T-helper 22 cell (primary cell): ENCODE measurements around the gene CREB5.

Experiments used
- DNase-seq: peaks from one replicate; pipeline ENCODE4 v3.0.0-alpha.2; 2020; ENCODE audit warnings: low read depth

The CREB5 gene

GRCh38 chr7:28643584-28644340, 231.4 kb downstream of the CREB5 start:
- DNase-seq = no peak

DNA sequence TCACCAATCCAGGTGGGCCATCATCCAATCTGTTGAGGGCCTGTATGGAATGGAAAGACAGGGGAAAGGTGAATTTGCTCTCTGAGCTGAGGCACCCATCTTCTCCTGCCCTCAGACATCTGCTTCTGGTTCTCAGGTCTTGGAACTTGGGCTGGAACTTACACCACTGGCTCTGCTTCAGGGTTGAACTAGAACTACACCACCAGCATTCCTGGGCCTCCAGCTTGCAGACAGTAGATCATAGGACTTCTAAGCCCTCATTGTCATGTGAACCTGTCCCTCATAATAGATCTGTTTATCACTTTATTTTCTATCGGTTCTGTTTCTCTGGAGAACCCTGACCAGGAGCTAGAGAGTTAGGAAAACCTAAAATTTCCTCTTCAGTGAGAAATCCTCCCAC, 233.5 kb downstream of the CREB5 start:
- no peak for DNase-seq

- DNase-seq = no peak
These were observed 234.2 kb downstream of the CREB5 start for GRCh38 chr7:28646376-28647075.

GRCh38 chr7:28647076-28647421, 234.7 kb downstream of the CREB5 start:
- no peak for DNase-seq

GRCh38 chr7:28649189-28649588, 236.9 kb downstream of the CREB5 start:
- DNase-seq = no peak

- no peak for DNase-seq
These were observed 237.5 kb downstream of the CREB5 start for GRCh38 chr7:28649811-28650210.

GRCh38 chr7:28654110-28654509, 241.8 kb downstream of the CREB5 start:
- no peak for DNase-seq

DNA sequence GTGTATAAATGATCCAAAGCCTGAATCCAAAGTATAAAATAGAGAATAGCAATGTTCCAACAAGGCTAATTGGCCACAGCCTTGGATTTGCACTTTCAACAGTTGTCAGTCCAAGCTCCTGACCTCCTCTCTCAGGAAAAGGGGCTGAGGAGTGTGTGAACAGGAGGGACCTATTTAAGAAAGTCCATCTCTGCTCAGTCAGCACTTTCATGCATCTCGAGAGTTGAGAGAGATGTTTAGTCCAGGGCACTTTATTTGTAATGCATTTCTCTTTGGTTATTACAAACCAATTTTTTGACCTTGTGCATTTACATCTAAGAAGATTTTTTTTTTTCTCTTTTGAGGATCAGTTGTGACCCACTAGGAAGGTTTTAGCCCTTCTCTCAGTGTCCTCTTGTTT, 244.2 kb downstream of the CREB5 start:
- no peak for DNase-seq

DNA sequence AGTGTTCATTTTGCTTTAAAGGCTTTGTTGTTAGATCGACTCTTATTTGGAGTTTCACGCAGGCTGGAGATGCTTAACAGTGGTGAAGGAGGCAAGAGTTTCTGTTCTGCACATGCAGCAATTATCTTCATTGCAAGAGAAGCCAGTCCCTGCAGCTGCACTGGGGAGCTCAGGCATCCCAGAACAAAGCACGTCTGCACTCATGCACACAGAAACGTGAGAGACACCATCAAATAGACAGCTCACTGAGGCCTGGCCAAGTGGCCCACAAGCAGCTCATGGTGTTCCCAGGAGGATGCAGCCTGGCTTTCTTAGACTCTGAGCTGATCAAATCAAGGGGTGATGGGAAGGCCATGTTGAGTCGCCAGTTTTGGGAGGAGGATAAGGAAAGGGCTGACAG, 246.1 kb downstream of the CREB5 start:
- no peak for DNase-seq

GRCh38 chr7:28660132-28660531, 247.8 kb downstream of the CREB5 start:
- DNase-seq = no peak

GRCh38 chr7:28661826-28662595, 249.7 kb downstream of the CREB5 start:
- no peak for DNase-seq

GRCh38 chr7:28666154-28666553, 253.8 kb downstream of the CREB5 start:
- no peak for DNase-seq

GRCh38 chr7:28668085-28668484, 255.8 kb downstream of the CREB5 start:
- no peak for DNase-seq

- DNase-seq = no peak
These were observed 257.0 kb downstream of the CREB5 start for GRCh38 chr7:28669330-28669729.

DNA sequence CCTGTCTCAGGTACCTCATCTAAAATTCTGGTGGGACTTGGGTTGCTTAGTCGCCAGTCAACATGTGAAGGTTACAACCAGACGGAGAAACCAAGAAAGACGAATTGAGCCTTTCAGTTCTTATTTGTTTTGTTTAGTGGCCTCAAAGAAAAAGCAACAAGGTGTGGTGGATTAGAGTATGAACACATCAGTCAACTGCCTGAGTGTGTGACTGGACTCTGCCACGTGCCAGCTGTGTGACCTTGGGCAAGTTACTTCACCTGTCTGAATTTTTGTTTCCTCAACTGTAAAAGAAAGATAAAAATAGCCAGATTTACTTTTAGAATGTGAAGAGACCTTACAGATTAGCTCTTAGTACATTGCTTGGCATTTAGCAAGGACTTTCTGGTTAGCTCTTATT, 259.2 kb downstream of the CREB5 start:
- DNase-seq = no peak

- DNase-seq = no peak
These were observed 260.1 kb downstream of the CREB5 start for GRCh38 chr7:28672397-28672797.

DNA sequence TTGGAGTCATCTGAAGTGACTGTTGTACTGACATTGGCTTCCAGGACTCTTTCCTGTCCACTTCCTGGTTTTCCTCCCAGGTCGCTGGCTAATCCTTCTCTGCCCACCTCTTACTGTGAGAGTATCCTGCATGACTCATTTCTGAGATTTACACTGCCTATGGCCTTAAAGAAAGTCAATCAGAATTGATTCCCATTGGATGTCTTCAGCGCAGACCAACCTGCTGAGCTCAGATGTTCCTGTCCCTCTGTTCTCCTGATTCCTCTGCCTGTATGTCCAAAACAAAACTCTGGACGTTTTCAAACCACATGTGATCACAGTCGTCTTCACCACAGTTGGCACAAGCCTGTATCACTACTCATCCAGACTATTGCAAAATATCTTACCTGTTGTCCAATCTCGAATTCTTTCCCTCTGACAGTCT, 262.1 kb downstream of the CREB5 start:
- DNase-seq = no peak

- no peak for DNase-seq
These were observed 263.1 kb downstream of the CREB5 start for GRCh38 chr7:28675429-28675828.

GRCh38 chr7:28677668-28678067, 265.4 kb downstream of the CREB5 start:
- DNase-seq = no peak

GRCh38 chr7:28678431-28678965, 266.2 kb downstream of the CREB5 start:
- DNase-seq = no peak

DNA sequence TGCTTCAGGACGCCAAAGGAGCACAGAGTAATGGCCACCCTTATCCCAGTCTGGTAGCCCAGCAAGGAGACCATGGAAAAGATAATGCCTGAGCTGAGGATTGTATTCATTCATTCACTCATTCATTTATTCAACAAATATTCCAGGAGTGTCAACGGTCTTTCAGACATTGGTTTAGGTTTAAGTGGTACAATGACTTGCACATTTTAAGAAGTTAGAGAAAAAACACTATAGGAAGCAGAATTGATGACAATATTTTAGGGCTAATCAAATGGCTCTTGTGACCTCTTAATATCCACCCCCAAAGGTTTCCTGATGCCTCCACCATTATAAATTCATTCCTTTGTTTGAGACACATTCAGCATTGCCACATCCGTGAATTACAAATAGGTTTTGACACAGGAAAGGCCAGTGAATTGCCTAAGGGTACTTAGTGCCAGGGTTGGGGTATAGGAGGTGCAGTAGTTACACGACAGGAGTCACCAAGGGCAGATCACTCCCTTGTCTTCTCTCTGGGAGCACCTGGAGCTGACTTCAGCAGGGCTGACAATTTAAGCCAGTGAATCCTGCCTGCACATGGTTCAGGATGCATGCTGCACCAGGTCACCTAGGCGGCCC, 269.5 kb downstream of the CREB5 start:
- DNase-seq = no peak

- no peak for DNase-seq
These were observed 270.5 kb downstream of the CREB5 start for GRCh38 chr7:28682801-28683200.
